NK-92 treated with Interleukin-12 subunit alpha and Interleukin-12 subunit beta, amount 100 ng/mL, for 24 hours (cell line): Measurements from ENCODE around the gene MYO3B.
"Not testable (repeated sequence)": the region's sequence is repeated elsewhere in the genome, so short reads cannot be mapped to it uniquely, and the experiment has no call there.

ENCODE experiments used
- DNase-seq: peaks from one replicate; lab custom pipeline; 2025; lab: John Stamatoyannopoulos, UW

MYO3B gene

GRCh38 chr2:170432823-170433222 lies 254.9 kb downstream of the MYO3B start:
- no peak for DNase-seq

DNA sequence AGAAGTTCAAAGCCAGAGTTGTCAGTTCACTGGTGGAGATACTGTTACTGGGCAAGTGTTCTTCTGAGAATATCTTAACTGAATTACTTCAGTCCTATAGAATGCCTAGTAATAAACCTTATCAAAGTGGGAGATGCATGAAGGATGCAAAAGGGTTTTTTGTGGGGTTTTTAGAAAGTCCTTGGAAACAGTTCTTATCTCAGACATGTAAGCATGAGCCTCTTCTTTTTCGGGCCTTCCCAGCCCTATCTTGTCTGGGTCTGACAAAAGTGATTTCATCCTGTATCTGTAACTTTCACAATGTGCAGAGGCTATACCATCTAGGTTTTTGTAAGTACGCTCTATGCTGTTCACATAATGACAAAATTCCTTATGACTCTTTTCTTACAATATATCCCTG lies 255.5 kb downstream of the MYO3B start:
- no peak for DNase-seq

GRCh38 chr2:170434396-170434795 lies 256.4 kb downstream of the MYO3B start:
- not testable (repeated sequence) for DNase-seq

- no peak for DNase-seq
These were observed 257.1 kb downstream of the MYO3B start for GRCh38 chr2:170434900-170435621.

DNA sequence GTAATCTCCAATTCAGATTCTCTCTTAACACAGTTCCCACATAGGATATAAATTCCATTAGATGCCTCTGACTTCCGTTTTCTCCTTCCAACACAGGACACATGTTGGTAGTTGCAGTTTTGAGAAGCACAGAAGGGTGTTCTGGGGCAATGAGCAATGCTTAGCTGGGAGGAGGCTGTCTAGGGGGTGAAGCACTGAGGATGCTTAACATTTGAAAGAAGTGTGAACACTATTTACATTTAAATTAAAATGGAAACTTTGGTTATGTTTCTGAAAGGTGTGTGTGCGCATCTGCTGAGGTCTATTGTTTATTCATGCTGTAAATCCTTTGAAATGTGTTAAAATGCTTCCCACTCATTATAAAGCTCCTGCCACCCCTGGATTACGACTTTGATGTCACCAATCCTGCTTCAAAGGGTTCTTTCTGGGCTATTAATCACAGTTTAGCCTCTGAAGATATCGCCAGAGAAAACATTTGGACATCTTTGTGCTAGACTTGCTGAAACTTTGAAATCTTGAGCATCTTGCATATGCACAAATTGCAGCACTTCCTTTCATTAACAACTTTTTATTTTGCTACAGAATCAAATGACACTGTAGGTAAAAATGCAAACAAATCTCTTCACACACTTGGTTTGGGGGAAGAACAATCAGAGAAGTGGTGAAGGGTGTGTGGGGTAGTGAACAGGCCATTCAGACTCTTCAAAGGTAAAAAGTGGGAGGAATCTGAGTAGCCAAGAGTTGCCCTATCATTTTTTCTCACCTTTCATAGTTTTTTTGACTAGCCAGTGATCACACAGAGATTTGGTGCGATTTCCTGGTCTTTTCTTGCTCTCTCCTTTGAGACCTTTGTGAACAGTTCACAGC lies 258.4 kb downstream of the MYO3B start:
- no peak for DNase-seq

- no peak for DNase-seq
These were observed 268.1 kb downstream of the MYO3B start for GRCh38 chr2:170446078-170446477.

DNA sequence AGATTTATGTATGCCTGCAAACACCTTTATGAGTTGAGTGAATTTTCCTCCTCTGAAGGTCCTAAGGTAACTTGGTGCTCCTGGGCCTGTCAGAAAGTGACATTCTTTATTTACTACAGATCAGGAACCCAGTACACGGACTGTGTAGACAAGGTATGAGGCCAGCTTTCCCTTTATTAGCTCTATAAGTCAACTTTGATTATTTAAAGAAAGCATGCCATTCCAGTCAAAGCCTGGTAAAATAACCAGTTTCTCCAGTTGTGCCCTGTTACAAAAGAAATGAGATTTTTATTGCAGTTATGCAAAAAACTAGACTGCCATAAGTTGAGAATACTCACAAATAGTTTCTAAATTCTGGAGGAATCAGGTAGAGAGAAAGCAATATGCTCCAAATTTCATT lies 271.1 kb downstream of the MYO3B start:
- no peak for DNase-seq

DNA sequence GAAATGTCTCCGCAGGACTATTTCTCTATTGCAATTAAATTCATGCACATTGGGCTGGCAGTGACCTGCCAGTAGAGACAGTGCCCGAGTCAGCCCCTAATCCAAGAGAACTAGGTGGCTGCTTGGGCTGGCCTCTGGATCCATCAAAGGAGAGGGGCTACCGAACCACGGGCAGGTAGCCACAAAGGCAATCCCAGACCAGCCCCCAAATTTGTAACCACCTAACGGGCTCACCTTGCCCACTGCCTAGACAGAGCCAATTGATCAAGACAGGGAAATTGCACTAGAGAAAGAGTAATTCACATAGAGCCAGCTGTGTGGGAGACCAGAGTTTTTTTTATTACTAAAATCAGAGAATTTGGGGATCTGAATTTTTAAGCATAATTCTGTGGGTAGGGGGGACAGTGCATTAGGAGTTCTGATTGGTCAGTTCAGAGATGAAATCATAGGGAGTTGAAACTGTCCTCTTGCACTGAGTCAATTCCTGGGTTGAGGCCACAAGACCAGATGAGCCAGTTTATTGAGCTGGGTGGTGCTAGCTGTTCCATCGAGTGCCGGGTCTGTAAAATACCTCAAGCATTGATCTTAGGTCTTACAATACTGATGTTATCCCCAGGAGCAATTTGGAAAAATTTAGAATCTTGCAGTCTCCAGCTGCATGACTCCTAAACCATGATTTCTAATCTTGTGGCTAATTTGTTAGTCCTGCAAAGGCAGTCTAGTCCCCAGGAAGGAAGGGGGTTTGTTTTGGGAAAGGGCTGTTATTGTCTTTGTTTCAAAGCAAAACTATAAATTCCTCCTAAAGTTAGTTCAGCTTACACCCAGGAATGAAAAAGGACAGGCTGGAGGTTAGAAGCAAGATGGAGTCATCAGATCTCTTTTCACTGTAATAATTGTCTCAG lies 276.8 kb downstream of the MYO3B start:
- no peak for DNase-seq

- no peak for DNase-seq
These were observed 277.9 kb downstream of the MYO3B start for GRCh38 chr2:170455617-170456426.

DNA sequence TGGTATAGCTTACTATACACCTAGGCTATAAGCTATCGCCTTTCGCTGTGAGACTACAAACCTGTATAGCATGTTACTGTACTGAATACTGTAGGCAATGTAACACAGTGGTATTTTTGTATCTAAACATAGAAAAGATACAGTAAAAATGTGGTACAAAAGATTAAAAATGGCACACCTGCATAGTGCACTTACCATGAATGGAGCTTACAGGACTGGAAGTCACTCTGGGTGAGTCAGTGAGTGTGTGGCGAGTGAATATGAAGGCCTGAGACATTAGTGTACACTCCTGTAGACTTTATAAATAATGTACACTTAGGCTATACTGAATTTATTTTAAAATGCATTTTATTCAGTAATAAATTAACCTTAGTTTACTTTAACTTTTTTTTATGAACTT lies 279.0 kb downstream of the MYO3B start:
- DNase-seq = no peak

DNA sequence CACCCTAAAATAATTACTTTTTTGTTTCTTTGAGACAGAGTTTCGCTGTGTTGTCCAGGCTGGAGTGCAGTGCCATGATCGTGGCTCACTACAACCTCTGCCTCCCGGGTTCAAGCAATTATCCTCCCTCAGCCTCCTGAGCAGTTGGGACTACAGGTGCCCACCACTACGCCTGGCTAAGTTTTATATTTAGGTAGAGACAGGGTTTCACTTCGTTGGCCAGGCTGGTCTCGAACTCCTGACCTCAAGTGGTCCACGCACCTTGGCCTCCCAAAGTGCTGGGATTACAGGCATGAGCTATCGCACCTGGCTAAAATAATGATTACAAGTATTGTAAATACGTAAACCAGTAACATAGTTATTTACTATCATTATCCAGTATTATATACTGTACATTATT lies 279.8 kb downstream of the MYO3B start:
- no peak for DNase-seq

- DNase-seq = no peak
These were observed 283.9 kb downstream of the MYO3B start for GRCh38 chr2:170461889-170462288.

DNA sequence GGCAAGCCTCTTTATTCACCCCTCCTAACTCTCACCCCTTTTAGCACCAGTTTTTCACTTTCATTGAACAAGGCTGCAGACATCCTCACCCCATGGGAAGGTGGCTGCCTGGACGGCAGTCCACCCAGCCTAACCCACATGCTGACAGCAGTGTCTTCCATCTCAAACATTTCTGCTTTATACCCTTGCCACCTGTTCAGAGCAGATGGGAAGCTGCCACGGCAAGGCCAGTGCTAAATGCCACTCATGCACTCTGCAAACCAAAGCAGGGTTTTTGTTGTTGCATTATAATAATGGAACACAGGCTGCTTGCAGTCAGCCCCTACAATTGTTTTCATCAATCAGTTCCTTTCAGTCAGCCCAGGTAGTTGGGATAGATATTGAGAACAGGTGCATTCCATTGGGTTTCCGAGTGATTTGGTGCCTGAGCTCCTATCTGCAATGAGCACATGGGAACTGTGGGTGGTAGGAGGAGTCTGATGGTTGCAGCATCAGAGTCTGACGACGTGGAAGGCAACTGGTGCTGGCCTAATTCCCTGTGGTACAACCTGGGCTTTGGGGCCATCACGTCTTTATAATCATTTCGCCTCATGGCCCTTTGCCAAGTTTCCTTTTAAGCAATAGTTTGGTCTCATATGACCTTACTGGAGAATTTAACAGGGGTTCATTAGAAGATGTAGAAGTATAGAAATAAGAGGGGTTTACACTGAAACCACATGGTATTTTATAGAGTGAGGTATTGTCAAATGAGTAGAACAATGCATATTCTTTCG lies 284.7 kb downstream of the MYO3B start:
- DNase-seq = no peak

DNA sequence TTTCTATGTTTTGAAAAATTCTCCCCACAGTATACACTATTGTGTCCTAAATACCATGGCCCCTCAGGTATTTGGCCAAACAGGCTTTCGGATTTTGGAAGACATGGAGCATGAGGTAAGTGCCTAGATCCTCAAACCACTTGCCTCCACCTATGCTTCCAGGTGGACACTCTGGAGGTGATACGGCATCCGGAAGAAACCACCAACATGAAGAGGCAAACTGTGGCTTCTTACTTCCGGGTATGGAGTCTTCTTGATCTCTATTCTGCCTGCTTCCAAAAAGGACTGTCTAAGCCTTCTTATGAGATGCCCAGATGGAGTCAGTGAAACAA lies 285.2 kb downstream of the MYO3B start:
- DNase-seq = no peak

- DNase-seq = no peak
These were observed 286.3 kb downstream of the MYO3B start for GRCh38 chr2:170464268-170464667.

DNA sequence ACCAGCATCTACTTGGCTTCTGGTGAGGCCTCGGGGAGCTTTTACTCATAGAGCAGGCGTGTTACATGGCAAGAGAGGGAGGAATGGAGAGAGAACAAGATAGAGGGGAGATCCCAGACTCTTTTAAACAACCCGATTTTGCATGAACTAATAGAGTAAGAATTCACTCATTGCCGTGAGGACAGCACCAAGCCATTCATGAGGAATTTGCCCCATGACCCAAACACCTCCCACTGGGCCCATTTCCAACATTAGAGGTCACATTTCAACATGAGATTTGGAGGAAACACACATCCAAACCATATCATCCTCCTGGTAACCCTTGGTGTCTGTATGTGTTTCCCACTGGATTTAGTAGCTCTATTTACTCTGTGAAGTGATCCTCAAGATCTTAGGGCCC lies 287.3 kb downstream of the MYO3B start:
- DNase-seq = no peak

DNA sequence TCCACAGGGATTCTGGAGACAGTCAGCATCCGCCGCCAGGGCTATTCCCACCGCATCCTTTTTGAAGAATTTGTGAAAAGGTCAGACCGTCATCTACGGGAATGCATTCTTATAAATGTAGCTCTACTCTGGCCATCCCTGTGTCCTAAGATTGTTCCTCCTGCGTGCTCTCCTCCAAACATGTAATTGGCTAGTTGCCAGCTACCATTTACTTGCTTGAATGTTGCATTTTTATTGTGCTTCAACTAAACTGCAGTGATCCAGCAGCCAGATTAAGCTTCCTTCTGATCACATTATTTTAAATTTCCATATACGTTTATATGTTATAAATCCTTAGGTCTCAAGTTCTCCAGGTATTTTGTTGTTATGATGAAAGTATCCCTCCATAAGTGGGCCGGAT lies 288.7 kb downstream of the MYO3B start:
- no peak for DNase-seq

GRCh38 chr2:170467568-170468422 lies 289.8 kb downstream of the MYO3B start:
- no peak for DNase-seq

- DNase-seq = no peak
These were observed 290.6 kb downstream of the MYO3B start for GRCh38 chr2:170468557-170468956.

- not testable (repeated sequence) for DNase-seq
These were observed 294.6 kb downstream of the MYO3B start for GRCh38 chr2:170472498-170472897.
